ENCODE results near the gene GRM1.

The GRM1 gene

DNA sequence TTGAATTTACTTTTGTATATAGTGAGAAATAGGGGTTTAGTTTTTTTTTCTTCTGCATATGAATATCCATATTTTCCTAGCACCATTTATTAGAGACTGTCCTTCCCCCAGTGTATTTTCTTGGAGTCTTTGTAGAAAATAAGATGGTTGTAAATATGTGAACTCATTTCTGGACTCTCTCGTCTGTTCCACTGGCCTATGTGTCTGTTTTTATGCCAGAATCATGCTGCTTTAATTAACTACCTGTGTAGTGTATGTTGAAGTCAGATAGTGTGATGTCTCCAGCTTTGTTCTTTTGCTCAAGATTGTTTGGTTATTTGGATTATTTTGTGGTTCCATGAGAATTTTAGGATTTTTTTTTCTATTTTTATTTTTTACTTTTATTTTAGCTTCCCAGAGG, 338.2 kb downstream of the GRM1 start:
- Mint-ChIP-seq H3K9me3 (peaks cover 7 to 8% of the 10 kb centered on the region in 2 donors), H3K4me1 (ENCODE audit: low read depth in 2 of 2) (no peaks in the 10 kb centered on the region), H3K27ac (no peak overlapping the region), H3K36me3 (ENCODE audit: insufficient read depth) (no peaks in the 10 kb centered on the region), H3K27me3 (no peaks in the 10 kb centered on the region), H3K4me3 (no peak overlapping the region)
- DNase-seq (no peak), ATAC-seq (replicated peaks) (no peak)

DNA sequence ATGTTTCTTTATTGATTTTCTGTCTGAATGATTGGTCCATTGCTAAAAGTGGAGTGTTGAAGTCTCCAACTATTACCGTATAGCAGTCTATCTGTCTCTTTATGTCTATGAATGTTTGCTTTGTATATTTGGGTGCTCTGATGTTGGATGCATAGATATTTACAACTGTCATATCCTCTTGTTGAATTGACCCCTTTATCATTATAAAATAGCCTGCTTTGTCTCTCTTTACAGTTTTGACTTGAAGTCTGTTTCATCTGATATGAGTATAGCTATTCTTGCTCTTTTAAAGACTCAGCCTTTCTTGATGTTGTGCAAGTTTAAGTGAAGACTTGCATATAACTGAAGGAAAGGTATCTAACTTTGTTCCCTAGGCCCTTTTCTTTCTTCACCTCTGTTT, 341.0 kb downstream of the GRM1 start:
- ATAC-seq (replicated peaks) = no peak
- peaks cover 7 to 8% of the 10 kb centered on the region in 2 donors for H3K9me3 Mint-ChIP-seq
- no peaks in the 10 kb centered on the region for H3K4me1 Mint-ChIP-seq (ENCODE audit: low read depth in 2 of 2)
- no peaks in the 10 kb centered on the region for H3K36me3 Mint-ChIP-seq (ENCODE audit: insufficient read depth)
- no peak overlapping the region for H3K27ac Mint-ChIP-seq
- no peak for DNase-seq
- no peaks in the 10 kb centered on the region for H3K27me3 Mint-ChIP-seq
- no peak overlapping the region for H3K4me3 Mint-ChIP-seq

GRCh38 chr6:146381486-146381885, 352.6 kb downstream of the GRM1 start:
- H3K36me3 Mint-ChIP-seq (ENCODE audit: insufficient read depth) = no peaks in the 10 kb centered on the region

DNA sequence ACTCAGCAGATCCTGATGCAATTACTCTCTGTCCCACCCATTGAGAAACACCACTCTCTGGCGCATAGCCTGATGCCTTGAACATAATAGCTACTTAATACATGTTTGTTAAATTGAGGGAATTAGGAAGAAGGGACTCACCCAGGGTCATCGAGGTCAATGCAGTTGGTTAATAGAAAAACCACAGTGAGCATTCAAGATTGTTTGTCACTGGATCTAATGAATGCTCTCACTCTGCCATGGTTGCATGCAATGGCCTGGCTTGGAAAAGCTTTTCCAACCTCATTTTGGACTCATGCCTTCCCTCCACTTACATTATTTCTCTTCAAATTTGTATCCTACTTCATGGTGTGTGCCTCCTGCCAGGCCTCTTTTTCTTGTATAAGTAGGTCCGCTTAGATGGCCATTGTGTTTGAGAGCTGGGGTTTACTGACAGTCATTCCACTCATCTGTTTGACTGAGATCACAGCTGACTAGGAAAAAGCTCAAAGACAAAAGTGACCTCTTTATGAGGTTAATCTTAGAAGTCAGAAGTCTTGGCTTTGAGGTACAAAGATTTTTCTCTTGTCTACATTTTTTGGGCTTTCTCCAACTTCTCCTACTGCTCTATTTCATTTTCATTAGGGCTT, 360.0 kb downstream of the GRM1 start:
- H3K36me3 Mint-ChIP-seq (ENCODE audit: insufficient read depth) = no peaks in the 10 kb centered on the region
- H3K4me3 Mint-ChIP-seq = no peak overlapping the region
- no peaks in the 10 kb centered on the region for H3K27me3 Mint-ChIP-seq
- H3K9me3 Mint-ChIP-seq = peaks cover 0 to 4% of the 10 kb centered on the region in 2 donors
- DNase-seq = no peak
- H3K4me1 Mint-ChIP-seq (ENCODE audit: low read depth in 2 of 2) = no peaks in the 10 kb centered on the region
- ATAC-seq (replicated peaks) = no peak
- no peak overlapping the region for H3K27ac Mint-ChIP-seq

More at GRCh38 chr6:146381486-146381885, 352.6 kb downstream of the GRM1 start:
- no peaks in the 10 kb centered on the region for H3K4me1 Mint-ChIP-seq (ENCODE audit: low read depth in 2 of 2)
- H3K27ac Mint-ChIP-seq = no peak overlapping the region
- H3K4me3 Mint-ChIP-seq = no peak overlapping the region
- H3K27me3 Mint-ChIP-seq = no peaks in the 10 kb centered on the region
- no peak for ATAC-seq (replicated peaks)
- no peak for DNase-seq
- peaks cover 5 to 10% of the 10 kb centered on the region in 2 donors for H3K9me3 Mint-ChIP-seq

GRCh38 chr6:146389740-146390139, 360.9 kb downstream of the GRM1 start:
- Mint-ChIP-seq H3K9me3 (peaks cover 0 to 3% of the 10 kb centered on the region in 2 donors), H3K36me3 (ENCODE audit: insufficient read depth) (no peaks in the 10 kb centered on the region), H3K4me1 (ENCODE audit: low read depth in 2 of 2) (no peaks in the 10 kb centered on the region)

GRCh38 chr6:146397638-146398037, 368.8 kb downstream of the GRM1 start:
- H3K27ac Mint-ChIP-seq = no peak overlapping the region
- ATAC-seq (replicated peaks) (no peak), DNase-seq (no peak)
- no peaks in the 10 kb centered on the region for H3K27me3 Mint-ChIP-seq
- H3K9me3 Mint-ChIP-seq = peaks cover 6 to 8% of the 10 kb centered on the region in 2 donors
- no peaks in the 10 kb centered on the region for H3K36me3 Mint-ChIP-seq (ENCODE audit: insufficient read depth)
- H3K4me3 Mint-ChIP-seq = no peak overlapping the region
- no peaks in the 10 kb centered on the region for H3K4me1 Mint-ChIP-seq (ENCODE audit: low read depth in 2 of 2)

More at GRCh38 chr6:146389740-146390139, 360.9 kb downstream of the GRM1 start:
- no peak overlapping the region for H3K4me3 Mint-ChIP-seq
- no peak overlapping the region for H3K27ac Mint-ChIP-seq
- no peak for DNase-seq
- H3K27me3 Mint-ChIP-seq = no peaks in the 10 kb centered on the region
- no peak for ATAC-seq (replicated peaks)

DNA sequence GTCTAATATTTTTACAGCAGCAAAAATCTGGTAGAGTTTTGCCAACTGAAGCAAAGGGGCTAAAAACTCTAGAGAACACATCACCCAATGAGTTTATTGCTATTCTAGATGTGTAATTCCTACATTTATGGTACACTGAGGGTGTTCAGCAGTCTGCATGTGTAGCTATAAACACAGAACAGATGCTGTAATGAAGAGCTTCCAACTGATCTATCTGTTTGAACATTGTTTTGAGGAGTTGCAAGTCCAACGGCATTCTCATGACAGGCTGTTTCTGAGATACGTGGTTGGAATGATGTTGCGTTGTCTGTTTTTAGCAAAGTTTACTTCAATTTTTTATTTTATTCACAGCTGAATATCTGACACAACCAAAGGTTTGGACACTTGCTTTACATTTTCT, 373.6 kb downstream of the GRM1 start:
- Mint-ChIP-seq H3K27me3 (no peaks in the 10 kb centered on the region), H3K4me3 (no peak overlapping the region), H3K27ac (no peak overlapping the region), H3K9me3 (peaks cover 7 to 25% of the 10 kb centered on the region in 2 donors), H3K4me1 (ENCODE audit: low read depth in 2 of 2) (no peaks in the 10 kb centered on the region), H3K36me3 (ENCODE audit: insufficient read depth) (no peaks in the 10 kb centered on the region)
- DNase-seq (no peak), ATAC-seq (replicated peaks) (no peak)

- no peaks in the 10 kb centered on the region for H3K36me3 Mint-ChIP-seq (ENCODE audit: insufficient read depth)
Observed at GRCh38 chr6:146408583-146408982, 379.7 kb downstream of the GRM1 start.

GRCh38 chr6:146410851-146411595, 382.2 kb downstream of the GRM1 start:
- Mint-ChIP-seq H3K4me1 (ENCODE audit: low read depth in 2 of 2) (no peaks in the 10 kb centered on the region), H3K9me3 (peaks cover 0 to 7% of the 10 kb centered on the region in 2 donors), H3K27me3 (no peaks in the 10 kb centered on the region), H3K36me3 (ENCODE audit: insufficient read depth) (no peaks in the 10 kb centered on the region), H3K27ac (no peak overlapping the region), H3K4me3 (no peak overlapping the region)
- no peak for ATAC-seq (replicated peaks)
- no peak for DNase-seq

More at GRCh38 chr6:146408583-146408982, 379.7 kb downstream of the GRM1 start:
- Mint-ChIP-seq H3K9me3 (peaks cover 3 to 22% of the 10 kb centered on the region in 2 donors), H3K4me1 (ENCODE audit: low read depth in 2 of 2) (no peaks in the 10 kb centered on the region), H3K27ac (no peak overlapping the region), H3K4me3 (no peak overlapping the region), H3K27me3 (no peaks in the 10 kb centered on the region)
- ATAC-seq (replicated peaks) = no peak
- DNase-seq = no peak

GRCh38 chr6:146419576-146419975, 390.7 kb downstream of the GRM1 start:
- DNase-seq (no peak), ATAC-seq (replicated peaks) (no peak)
- no peak overlapping the region for H3K27ac Mint-ChIP-seq
- peaks cover 4% of the 10 kb centered on the region for H3K36me3 Mint-ChIP-seq (ENCODE audit: insufficient read depth)
- no peaks in the 10 kb centered on the region for H3K27me3 Mint-ChIP-seq
- peaks cover 4 to 12% of the 10 kb centered on the region in 2 donors for H3K9me3 Mint-ChIP-seq
- no peak overlapping the region for H3K4me3 Mint-ChIP-seq
- H3K4me1 Mint-ChIP-seq (ENCODE audit: low read depth in 2 of 2) = no peaks in the 10 kb centered on the region

GRCh38 chr6:146420255-146420654, 391.4 kb downstream of the GRM1 start:
- ATAC-seq (replicated peaks) = no peak

GRCh38 chr6:146422789-146423375, 394.0 kb downstream of the GRM1 start:
- Mint-ChIP-seq H3K36me3 (ENCODE audit: insufficient read depth) (peaks cover 4% of the 10 kb centered on the region), H3K4me3 (no peak overlapping the region), H3K4me1 (ENCODE audit: low read depth in 2 of 2) (no peaks in the 10 kb centered on the region), H3K9me3 (peaks cover 7 to 12% of the 10 kb centered on the region in 2 donors), H3K27me3 (no peaks in the 10 kb centered on the region), H3K27ac (no peak overlapping the region)
- ATAC-seq (replicated peaks) (no peak), DNase-seq (no peak)

More at GRCh38 chr6:146420255-146420654, 391.4 kb downstream of the GRM1 start:
- Mint-ChIP-seq H3K4me3 (no peak overlapping the region), H3K27ac (no peak overlapping the region), H3K4me1 (ENCODE audit: low read depth in 2 of 2) (no peaks in the 10 kb centered on the region), H3K9me3 (peaks cover 4 to 12% of the 10 kb centered on the region in 2 donors), H3K36me3 (ENCODE audit: insufficient read depth) (peaks cover 4% of the 10 kb centered on the region), H3K27me3 (no peaks in the 10 kb centered on the region)
- no peak for DNase-seq

GRCh38 chr6:146423452-146423851, 394.6 kb downstream of the GRM1 start:
- no peak overlapping the region for H3K4me3 Mint-ChIP-seq
- DNase-seq (no peak), ATAC-seq (replicated peaks) (no peak)
- H3K9me3 Mint-ChIP-seq = peaks cover 7 to 12% of the 10 kb centered on the region in 2 donors
- peaks cover 4% of the 10 kb centered on the region for H3K36me3 Mint-ChIP-seq (ENCODE audit: insufficient read depth)
- no peak overlapping the region for H3K27ac Mint-ChIP-seq
- no peaks in the 10 kb centered on the region for H3K4me1 Mint-ChIP-seq (ENCODE audit: low read depth in 2 of 2)
- H3K27me3 Mint-ChIP-seq = no peaks in the 10 kb centered on the region

GRCh38 chr6:146426516-146426915, 397.7 kb downstream of the GRM1 start:
- H3K9me3 Mint-ChIP-seq = peaks cover 0 to 7% of the 10 kb centered on the region in 2 donors
- ATAC-seq (replicated peaks) = no peak
- no peak overlapping the region for H3K4me3 Mint-ChIP-seq
- no peak for DNase-seq
- no peaks in the 10 kb centered on the region for H3K4me1 Mint-ChIP-seq (ENCODE audit: low read depth in 2 of 2)
- no peaks in the 10 kb centered on the region for H3K27me3 Mint-ChIP-seq
- H3K36me3 Mint-ChIP-seq (ENCODE audit: insufficient read depth) = no peaks in the 10 kb centered on the region
- no peak overlapping the region for H3K27ac Mint-ChIP-seq
